Measurements from ENCODE around the gene CORO7.

- TF ChIP-seq, protein P1, sequence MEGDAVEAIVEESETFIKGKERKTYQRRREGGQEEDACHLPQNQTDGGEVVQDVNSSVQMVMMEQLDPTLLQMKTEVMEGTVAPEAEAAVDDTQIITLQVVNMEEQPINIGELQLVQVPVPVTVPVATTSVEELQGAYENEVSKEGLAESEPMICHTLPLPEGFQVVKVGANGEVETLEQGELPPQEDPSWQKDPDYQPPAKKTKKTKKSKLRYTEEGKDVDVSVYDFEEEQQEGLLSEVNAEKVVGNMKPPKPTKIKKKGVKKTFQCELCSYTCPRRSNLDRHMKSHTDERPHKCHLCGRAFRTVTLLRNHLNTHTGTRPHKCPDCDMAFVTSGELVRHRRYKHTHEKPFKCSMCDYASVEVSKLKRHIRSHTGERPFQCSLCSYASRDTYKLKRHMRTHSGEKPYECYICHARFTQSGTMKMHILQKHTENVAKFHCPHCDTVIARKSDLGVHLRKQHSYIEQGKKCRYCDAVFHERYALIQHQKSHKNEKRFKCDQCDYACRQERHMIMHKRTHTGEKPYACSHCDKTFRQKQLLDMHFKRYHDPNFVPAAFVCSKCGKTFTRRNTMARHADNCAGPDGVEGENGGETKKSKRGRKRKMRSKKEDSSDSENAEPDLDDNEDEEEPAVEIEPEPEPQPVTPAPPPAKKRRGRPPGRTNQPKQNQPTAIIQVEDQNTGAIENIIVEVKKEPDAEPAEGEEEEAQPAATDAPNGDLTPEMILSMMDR (IDR thresholded peaks at IDR 0.05; ENCODE audit: poor library complexity, severe bottlenecking), result no peak
- TF ChIP-seq EZH2 (IDR thresholded peaks at IDR 0.05; ENCODE audit: borderline replicate concordance, insufficient read depth, low read length, poor library complexity, severe bottlenecking) (no peak), RAD21 (conservative IDR thresholded peaks at IDR 0.05) (no peak), POLR2AphosphoS5 (IDR thresholded peaks at IDR 0.05) (no peak), SMC3 (conservative IDR thresholded peaks at IDR 0.05; ENCODE audit: poor library complexity) (no peak), EP300 (conservative IDR thresholded peaks at IDR 0.05; ENCODE audit: poor library complexity, severe bottlenecking) (no peak), TAF1 (IDR thresholded peaks at IDR 0.05; ENCODE audit: low read depth) (no peak)
- TF ChIP-seq, protein P2, sequence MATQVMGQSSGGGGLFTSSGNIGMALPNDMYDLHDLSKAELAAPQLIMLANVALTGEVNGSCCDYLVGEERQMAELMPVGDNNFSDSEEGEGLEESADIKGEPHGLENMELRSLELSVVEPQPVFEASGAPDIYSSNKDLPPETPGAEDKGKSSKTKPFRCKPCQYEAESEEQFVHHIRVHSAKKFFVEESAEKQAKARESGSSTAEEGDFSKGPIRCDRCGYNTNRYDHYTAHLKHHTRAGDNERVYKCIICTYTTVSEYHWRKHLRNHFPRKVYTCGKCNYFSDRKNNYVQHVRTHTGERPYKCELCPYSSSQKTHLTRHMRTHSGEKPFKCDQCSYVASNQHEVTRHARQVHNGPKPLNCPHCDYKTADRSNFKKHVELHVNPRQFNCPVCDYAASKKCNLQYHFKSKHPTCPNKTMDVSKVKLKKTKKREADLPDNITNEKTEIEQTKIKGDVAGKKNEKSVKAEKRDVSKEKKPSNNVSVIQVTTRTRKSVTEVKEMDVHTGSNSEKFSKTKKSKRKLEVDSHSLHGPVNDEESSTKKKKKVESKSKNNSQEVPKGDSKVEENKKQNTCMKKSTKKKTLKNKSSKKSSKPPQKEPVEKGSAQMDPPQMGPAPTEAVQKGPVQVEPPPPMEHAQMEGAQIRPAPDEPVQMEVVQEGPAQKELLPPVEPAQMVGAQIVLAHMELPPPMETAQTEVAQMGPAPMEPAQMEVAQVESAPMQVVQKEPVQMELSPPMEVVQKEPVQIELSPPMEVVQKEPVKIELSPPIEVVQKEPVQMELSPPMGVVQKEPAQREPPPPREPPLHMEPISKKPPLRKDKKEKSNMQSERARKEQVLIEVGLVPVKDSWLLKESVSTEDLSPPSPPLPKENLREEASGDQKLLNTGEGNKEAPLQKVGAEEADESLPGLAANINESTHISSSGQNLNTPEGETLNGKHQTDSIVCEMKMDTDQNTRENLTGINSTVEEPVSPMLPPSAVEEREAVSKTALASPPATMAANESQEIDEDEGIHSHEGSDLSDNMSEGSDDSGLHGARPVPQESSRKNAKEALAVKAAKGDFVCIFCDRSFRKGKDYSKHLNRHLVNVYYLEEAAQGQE (IDR thresholded peaks at IDR 0.05; ENCODE audit: borderline replicate concordance), result no peak
Observed at GRCh38 chr16:4354512-4355409, 61.6 kb downstream of the CORO7 start.

Data from neural cell (in vitro differentiated cells).